GM18517 (cell line): ENCODE data around the gene AFF3.
"Not testable (repeated sequence)": the region's sequence is repeated elsewhere in the genome, so short reads cannot be mapped to it uniquely, and the experiment has no call there.

Experiments
- ATAC-seq: cut with Tn5 transposase; IDR thresholded peaks from one replicate; pipeline ENCODE4 v1.9.1; 2021; ENCODE audit warnings: mild to moderate bottlenecking, moderate library complexity; ENCODE audit not compliant: unreplicated experiment

Gene AFF3

GRCh38 chr2:99977966-99978365 lies 164.4 kb downstream of the AFF3 start:
- no peak for ATAC-seq

GRCh38 chr2:99975386-99975785 lies 167.0 kb downstream of the AFF3 start:
- ATAC-seq, result no peak

GRCh38 chr2:99974682-99975375 lies 167.6 kb downstream of the AFF3 start:
- ATAC-seq, result no peak

GRCh38 chr2:99974275-99974674 lies 168.1 kb downstream of the AFF3 start:
- no peak for ATAC-seq

DNA sequence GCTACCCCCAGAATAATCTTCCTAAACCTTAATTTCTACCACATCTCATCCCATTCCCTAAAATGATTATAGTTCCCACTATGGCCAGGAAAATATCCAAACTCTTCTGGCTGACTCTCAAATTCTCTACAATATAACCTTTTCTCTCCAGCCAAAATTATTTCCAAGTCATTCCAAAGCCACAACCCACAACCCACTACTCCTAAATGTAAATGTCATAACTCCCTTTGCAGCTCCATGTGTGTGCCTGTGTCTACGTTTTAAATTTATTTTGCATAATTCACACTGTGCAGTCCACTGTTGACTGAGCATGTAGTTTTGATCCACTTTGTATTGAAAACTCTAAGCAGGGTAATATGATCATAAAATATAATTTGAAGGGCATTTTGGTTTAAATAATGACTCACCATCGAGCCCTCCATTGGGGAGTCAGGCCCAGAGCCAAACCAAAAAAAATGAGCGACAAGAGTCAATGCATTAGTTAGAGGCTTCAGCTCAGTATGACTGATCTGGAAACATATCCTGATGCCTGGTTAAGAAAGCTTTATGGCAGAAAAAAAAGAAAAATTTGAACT lies 171.0 kb downstream of the AFF3 start:
- ATAC-seq, result no peak

- ATAC-seq, result no peak
Observed at GRCh38 chr2:99970292-99970868, 172.0 kb downstream of the AFF3 start.

DNA sequence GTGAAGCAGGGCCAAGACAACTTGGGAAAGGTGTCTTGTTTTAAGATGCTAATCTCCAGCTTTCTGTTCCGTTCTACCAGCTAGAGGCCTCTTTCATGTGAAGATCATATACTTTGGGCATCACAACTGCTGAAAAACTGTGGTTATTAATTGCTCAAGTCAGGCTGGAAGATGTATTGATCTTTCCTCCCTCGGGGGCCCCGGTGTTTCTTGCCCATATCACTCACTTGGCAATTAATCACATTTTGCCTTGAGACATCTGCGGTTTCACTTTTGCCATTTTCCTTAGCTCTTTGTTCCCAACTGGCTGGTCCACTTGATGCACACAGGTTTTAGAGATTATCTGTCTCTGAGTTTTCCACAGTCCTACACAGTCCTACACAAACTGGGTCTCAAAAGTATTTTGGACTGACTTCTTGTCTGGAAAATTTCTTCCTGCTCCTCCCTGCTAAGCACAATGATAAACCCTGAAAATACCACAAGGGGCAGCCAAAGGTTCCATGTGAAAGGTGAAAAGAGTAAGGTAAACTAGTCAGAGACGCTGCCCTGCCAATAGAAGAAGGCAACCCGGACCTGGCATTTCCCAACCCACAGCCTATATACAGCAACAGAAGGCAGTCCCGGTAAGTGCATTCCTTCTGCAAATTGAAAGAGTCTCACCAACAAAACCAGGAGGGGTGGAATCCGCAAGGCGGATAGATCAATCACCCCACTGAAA lies 181.0 kb downstream of the AFF3 start:
- no peak for ATAC-seq

GRCh38 chr2:99960790-99961189 lies 181.6 kb downstream of the AFF3 start:
- ATAC-seq, result no peak

DNA sequence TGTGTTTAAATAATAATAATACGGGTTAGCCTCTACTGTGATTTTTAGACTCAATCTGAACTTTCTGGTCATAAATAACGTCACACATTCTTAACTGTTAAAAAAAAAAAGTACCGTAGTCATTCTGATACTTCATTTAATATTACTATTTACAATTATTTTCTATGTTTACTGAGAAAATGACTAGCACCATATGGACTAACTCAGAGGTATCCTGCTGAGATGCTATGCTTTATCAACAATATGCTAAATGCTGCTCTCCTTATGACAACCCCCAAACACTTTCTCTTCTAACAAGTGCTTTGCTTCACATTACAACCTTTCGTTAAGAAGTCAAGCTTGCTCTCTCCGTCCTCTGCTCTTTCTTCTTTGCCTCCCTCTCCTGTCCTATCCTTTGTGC lies 182.1 kb downstream of the AFF3 start:
- ATAC-seq, result no peak

- ATAC-seq, result no peak
Observed at GRCh38 chr2:99959261-99960014, 183.0 kb downstream of the AFF3 start.

- no peak for ATAC-seq
Observed at GRCh38 chr2:99957332-99958133, 184.9 kb downstream of the AFF3 start.

DNA sequence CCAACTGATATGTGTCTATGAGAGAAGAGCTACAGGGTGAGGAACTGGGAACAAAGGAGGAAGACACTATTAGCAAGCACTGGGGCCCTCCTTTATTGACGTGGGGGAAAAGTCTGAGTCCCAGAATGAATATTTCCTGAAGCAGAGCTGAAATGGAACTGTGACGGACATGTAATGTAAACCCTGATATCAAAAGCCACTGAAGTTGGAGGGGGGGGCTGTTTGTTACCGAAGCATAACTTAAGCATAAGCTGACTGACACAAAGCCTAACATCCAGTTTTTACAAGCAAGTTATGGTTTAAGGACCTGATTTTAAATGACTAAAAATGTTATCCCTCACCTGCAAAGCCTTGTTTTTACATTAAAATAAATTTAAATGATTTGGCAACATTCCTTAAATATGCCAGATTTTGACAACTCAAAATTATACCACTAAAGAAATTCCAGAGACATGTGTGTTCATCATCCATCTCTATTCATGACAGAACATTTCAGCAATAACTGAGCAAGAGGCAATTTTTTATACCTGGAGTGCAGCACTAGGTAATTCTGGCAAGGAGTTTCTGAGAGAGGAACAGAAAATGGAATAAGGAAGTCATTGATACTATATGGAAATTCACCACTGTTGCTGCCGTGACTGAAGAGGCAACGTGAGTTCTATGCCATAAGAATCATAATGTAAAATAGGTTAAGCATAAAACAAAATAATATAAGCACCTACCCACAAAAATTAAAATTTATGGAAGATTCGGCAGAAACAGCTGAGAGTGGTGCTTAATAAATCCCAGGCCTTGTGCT lies 186.0 kb downstream of the AFF3 start:
- ATAC-seq, result no peak

- no peak for ATAC-seq
Observed at GRCh38 chr2:99953750-99954149, 188.6 kb downstream of the AFF3 start.

DNA sequence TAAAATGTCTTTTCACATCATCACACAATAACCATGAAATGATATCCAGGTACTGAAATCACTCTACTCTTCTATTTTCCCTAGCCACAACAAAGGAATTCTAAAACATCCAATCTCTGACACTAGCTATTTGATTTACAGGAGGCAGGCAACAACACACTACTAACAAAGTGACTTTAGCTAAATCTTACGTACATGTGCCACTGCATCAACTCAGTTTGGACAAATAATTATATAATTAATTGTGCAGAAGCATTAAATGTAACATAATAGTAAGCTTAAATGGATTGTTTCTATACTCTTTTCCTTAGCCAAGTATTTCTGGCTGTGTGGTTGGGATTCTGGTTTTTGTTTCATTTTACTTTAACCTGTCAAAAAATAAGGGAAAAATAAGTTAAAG lies 192.4 kb downstream of the AFF3 start:
- ATAC-seq, result no peak

DNA sequence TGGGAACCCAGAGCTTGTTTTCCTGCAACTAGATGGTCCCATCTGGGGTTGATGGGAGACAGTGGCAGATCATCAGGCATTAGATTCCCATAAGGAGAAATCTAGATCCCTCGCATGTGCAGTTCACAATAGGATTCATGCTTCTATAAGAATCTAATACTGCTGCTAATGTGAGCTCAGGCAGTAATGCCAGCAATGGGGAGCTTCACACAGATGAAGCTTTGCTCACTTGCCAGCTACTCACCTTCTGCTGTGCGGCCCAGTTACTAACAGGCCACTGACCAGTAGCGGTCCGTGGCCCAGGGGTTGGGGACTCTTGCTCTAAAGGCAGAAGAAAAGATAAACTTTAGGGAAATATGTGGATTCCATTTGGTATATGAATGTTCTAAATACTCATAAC lies 192.9 kb downstream of the AFF3 start:
- ATAC-seq, result no peak

- no peak for ATAC-seq
Observed at GRCh38 chr2:99948010-99948409, 194.4 kb downstream of the AFF3 start.

DNA sequence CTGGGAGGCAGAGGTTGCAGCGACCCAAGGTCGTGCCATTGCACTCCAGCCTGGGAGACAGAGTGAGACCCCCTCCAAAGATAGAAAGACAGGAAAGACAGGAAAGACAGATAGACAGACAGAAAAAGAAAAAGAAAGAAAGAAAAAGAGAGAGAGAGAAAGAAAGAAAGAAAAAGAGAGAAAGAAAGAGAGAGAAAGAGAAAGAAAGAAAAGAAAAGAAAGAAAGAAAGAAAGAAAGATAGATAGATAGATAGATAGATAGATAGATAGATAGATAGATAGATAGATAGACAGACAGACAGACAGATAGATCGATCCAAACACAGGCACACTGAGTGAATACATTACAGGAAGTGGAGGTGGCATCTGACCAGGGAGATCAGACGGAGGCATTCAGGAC lies 195.0 kb downstream of the AFF3 start:
- ATAC-seq, result not testable (repeated sequence)

DNA sequence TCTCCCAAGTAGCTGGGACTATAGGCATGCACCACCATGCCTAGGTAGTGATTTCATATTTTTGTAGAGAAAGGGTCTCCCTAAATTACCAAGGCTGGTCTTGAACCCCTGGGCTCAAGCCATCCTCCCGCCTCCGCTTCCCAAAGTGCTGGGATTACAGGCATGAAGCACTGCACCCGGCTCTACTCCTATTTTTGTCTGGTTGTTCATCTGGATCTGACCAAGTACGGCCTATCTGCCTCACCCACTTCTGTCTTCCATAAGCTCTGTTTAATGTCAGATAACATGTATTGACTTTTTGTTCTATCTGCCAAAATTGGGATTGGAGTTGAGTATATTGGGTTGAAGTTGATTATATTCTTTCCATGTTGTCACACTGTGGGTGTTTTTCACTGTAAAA lies 198.4 kb downstream of the AFF3 start:
- no peak for ATAC-seq

- ATAC-seq, result no peak
Observed at GRCh38 chr2:99942561-99943347, 199.6 kb downstream of the AFF3 start.
